Endothelial cell of umbilical vein (primary cell): ENCODE results near the gene ZNF525. TPM values are rescaled to one million over a fixed set of nuclear protein-coding genes. Genes with fewer than 3 reads are reported as not detected.

Source experiments
- BruUV-seq: library from RNA; stranded (reverse); fragments of 400-500 nt; replicated peaks from 2 replicates; lab custom pipeline; 2021; lab: Mats Ljungman, UMichigan
- CTCF ChIA-PET: fragments of 300-600, 350-600 bp; sonication (Branson Sonifier 250); formaldehyde crosslinking; loops from one replicate; lab custom pipeline; 2021; ENCODE audit warnings: antibody characterized with exemption, inconsistent platforms; lab: Charles Lee
- POLR2A ChIA-PET: fragments of 300-600, 350-600 bp; sonication (Branson Sonifier 250); formaldehyde crosslinking; loops from one replicate; lab custom pipeline; 2021; ENCODE audit warnings: antibody characterized with exemption, inconsistent platforms; lab: Charles Lee
- DNase-seq: peaks from one replicate; pipeline ENCODE4 v3.0.0-alpha.2; 2011; ENCODE audit warnings: low read depth, low spot score
- FAIRE-seq: peaks from 2 replicates; lab custom pipeline; 2011; peaks lifted over from hg19 to GRCh38; lab: Jason Lieb, UNC
- H2AFZ ChIP-seq: 2 replicates; pipeline ENCODE4 v1.6.0; 2012; ENCODE audit warnings: low read depth, low read length, control low read depth, inconsistent platforms
- H3K27ac ChIP-seq: 2 replicates; pipeline ENCODE4 v1.5.1; 2011; ENCODE audit warnings: low read depth, mild to moderate bottlenecking, control low read depth, low read length, moderate library complexity; ENCODE audit not compliant: insufficient read depth
- H3K27me3 ChIP-seq, 2 experiments: 2 replicates each; pipeline versions ENCODE4 v1.6.0 to v1.6.1; 2011; ENCODE audit warnings: low read length in 2 of 2, mixed read lengths in 1 of 2; ENCODE audit not compliant: control insufficient read depth in 2 of 2, insufficient read depth in 2 of 2
- H3K36me3 ChIP-seq, 2 experiments: 2 replicates in 1 of 2; 3 replicates in 1 of 2; pipeline ENCODE4 v1.5.1; 2011; ENCODE audit warnings: low read length in 2 of 2, mild to moderate bottlenecking in 1 of 2, moderate library complexity in 1 of 2; ENCODE audit not compliant: control insufficient read depth in 2 of 2, insufficient read depth in 2 of 2; ENCODE audit errors: extremely low read depth in 1 of 2
- H3K4me1 ChIP-seq: 3 replicates; pipeline ENCODE4 v1.5.1; 2011; ENCODE audit warnings: mild to moderate bottlenecking, low read length; ENCODE audit not compliant: control insufficient read depth, insufficient read depth; ENCODE audit errors: extremely low read depth
- H3K4me2 ChIP-seq: 2 replicates; pipeline ENCODE4 v1.6.1; 2011; ENCODE audit warnings: low read length, control low read depth, mixed read lengths; ENCODE audit not compliant: insufficient read depth
- H3K4me3 ChIP-seq, 3 experiments: fragments of 200-600 bp in 1 of 3; sonication (generic), shearing (Covaris generic) in 1 of 3; replicated peaks in 1 of 3; 2 replicates each; pipeline ENCODE4 v1.5.1; 2011 to 2016; ENCODE audit warnings: control low read depth in 3 of 3, low read length in 3 of 3, mild to moderate bottlenecking in 2 of 3, inconsistent platforms in 1 of 3, low read depth in 1 of 3, moderate library complexity in 1 of 3; ENCODE audit not compliant: insufficient read depth in 1 of 3
- H3K79me2 ChIP-seq: 2 replicates; pipeline ENCODE4 v1.6.0; 2012; ENCODE audit warnings: low read length, inconsistent platforms; ENCODE audit not compliant: control insufficient read depth, insufficient read depth
- H3K9ac ChIP-seq: replicated peaks from 2 replicates; pipeline ENCODE3; 2011; ENCODE audit warnings: low read length, control low read depth; ENCODE audit not compliant: insufficient read depth; ENCODE audit errors: extremely low read depth
- H3K9me1 ChIP-seq: replicated peaks from 3 replicates; pipeline ENCODE4 v1.6.0; 2011; ENCODE audit warnings: mild to moderate bottlenecking, low read length; ENCODE audit not compliant: control insufficient read depth, insufficient read depth; ENCODE audit errors: extremely low read depth
- H3K9me3 ChIP-seq: replicated peaks from 2 replicates; pipeline ENCODE4 v1.5.1; 2012; ENCODE audit warnings: low read length, inconsistent platforms; ENCODE audit not compliant: control insufficient read depth, insufficient read depth
- H4K20me1 ChIP-seq: replicated peaks from 2 replicates; pipeline ENCODE3; 2011; ENCODE audit warnings: mild to moderate bottlenecking, low read length; ENCODE audit not compliant: control insufficient read depth, insufficient read depth; ENCODE audit errors: extremely low read depth
- EZH2 ChIP-seq: IDR thresholded peaks from 2 replicates; pipeline ENCODE4 v1.6.1; 2012; ENCODE audit warnings: borderline replicate concordance, low read depth, mild to moderate bottlenecking, moderate library complexity, low read length, inconsistent platforms; ENCODE audit not compliant: severe bottlenecking
- GATA2 ChIP-seq: IDR thresholded peaks from 2 replicates; pipeline ENCODE4 v1.7.0; 2011; ENCODE audit warnings: low read depth, mild to moderate bottlenecking, moderate library complexity, mixed read lengths, low read length; ENCODE audit not compliant: insufficient read length, insufficient read depth
- JUN ChIP-seq: IDR thresholded peaks from 2 replicates; pipeline ENCODE4 v1.6.1; 2011; ENCODE audit warnings: borderline replicate concordance, low read depth; ENCODE audit not compliant: insufficient read length, insufficient read depth
- MAX ChIP-seq: IDR thresholded peaks from 2 replicates; pipeline ENCODE4 v1.6.1; 2011; ENCODE audit not compliant: insufficient read depth, insufficient read length
- MYC ChIP-seq: IDR thresholded peaks from one replicate; pipeline ENCODE4 v1.6.1; 2011; ENCODE audit warnings: mild to moderate bottlenecking, low read depth, low read length
- dilution Hi-C: fragments of 300-500 bp; cut with MboI; formaldehyde crosslinking; loops from one replicate; pipeline ENCODE4 v1.15.0; 2019; ENCODE audit warnings: low sequenced_read_pairs; ENCODE audit not compliant: extremely low pct_ligation_motif_present
- intact Hi-C: fragments of 100-400 bp; cut with micrococcal nuclease; formaldehyde crosslinking; loops from one replicate; pipeline ENCODE4 v1.10.0; 2022
- polyA plus RNA-seq, 4 experiments: library from polyadenylated mRNA; depleted of rRNA in 3 of 4; stranded (reverse) in 3 of 4; unstranded in 1 of 4; fragments of >200 nt; gene quantifications; 2 replicates each; pipeline versions ENCODE4 v1.2.1 to v1.2.3, GENCODE V29; 2011 to 2012; ENCODE audit warnings: missing spikeins in 1 of 4
- total RNA-seq: library from RNA; stranded (reverse); gene quantifications from 2 replicates; pipeline ENCODE4 v1.2.3, GENCODE V29; 2021
- TF ChIP-seq, protein P1 (sequence below), 2 donors: IDR thresholded peaks; 1 replicate in 1 of 2; 2 replicates in 1 of 2; pipeline ENCODE4 v1.5.1; 2011; ENCODE audit warnings: low read length in 2 of 2, mild to moderate bottlenecking in 2 of 2, moderate library complexity in 2 of 2, control low read depth in 1 of 2, inconsistent platforms in 1 of 2, low read depth in 1 of 2; ENCODE audit not compliant: insufficient read depth in 1 of 2; ENCODE audit errors: extremely low read depth in 1 of 2

Gene ZNF525
- total and polyA plus RNA-seq, 2 donors (not counting 3 experiments of a cell fraction or from before 2014, with no cell fraction given) = 0.59 to 3.8 TPM

- H3K27ac ChIP-seq = no peak overlapping the region
These were observed 36.5 kb upstream of the ZNF525 start for GRCh38 chr19:53328967-53329366.

More at GRCh38 chr19:53328967-53329366, 36.5 kb upstream of the ZNF525 start:
- no peak for TF ChIP-seq JUN
- no peak for TF ChIP-seq GATA2
- no peak for TF ChIP-seq EZH2
- TF ChIP-seq, protein P1, sequence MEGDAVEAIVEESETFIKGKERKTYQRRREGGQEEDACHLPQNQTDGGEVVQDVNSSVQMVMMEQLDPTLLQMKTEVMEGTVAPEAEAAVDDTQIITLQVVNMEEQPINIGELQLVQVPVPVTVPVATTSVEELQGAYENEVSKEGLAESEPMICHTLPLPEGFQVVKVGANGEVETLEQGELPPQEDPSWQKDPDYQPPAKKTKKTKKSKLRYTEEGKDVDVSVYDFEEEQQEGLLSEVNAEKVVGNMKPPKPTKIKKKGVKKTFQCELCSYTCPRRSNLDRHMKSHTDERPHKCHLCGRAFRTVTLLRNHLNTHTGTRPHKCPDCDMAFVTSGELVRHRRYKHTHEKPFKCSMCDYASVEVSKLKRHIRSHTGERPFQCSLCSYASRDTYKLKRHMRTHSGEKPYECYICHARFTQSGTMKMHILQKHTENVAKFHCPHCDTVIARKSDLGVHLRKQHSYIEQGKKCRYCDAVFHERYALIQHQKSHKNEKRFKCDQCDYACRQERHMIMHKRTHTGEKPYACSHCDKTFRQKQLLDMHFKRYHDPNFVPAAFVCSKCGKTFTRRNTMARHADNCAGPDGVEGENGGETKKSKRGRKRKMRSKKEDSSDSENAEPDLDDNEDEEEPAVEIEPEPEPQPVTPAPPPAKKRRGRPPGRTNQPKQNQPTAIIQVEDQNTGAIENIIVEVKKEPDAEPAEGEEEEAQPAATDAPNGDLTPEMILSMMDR (IDR thresholded peaks at IDR 0.05; ENCODE audit: extremely low read depth in 1 of 2, insufficient read depth in 1 of 2, low read depth in 1 of 2, low read length in 2 of 2) = no peak
- TF ChIP-seq MYC = no peak
- TF ChIP-seq MAX = no peak
- ChIA-PET POLR2A (no interaction called here), CTCF (no interaction called here)
- no peak overlapping the region for H3K4me2 ChIP-seq
- no peaks in the 10 kb centered on the region for H3K9me1 ChIP-seq
- H3K27me3 ChIP-seq = no peaks in the 10 kb centered on the region
- H3K79me2 ChIP-seq = no peaks in the 10 kb centered on the region
- BruUV-seq = no TSS peak
- no peak for FAIRE-seq
- dilution Hi-C loops = no loop called here
- no peak overlapping the region for H2AFZ ChIP-seq
- no peaks in the 10 kb centered on the region for H4K20me1 ChIP-seq
- H3K4me3 ChIP-seq = no peak overlapping the region
- H3K36me3 ChIP-seq = no peaks in the 10 kb centered on the region
- peaks cover 2% of the 10 kb centered on the region for H3K4me1 ChIP-seq
- H3K9me3 ChIP-seq = no peaks in the 10 kb centered on the region
- no peak for DNase-seq
- H3K9ac ChIP-seq = no peak overlapping the region
- intact Hi-C loops = no loop called here
